ENCODE results near the gene PCDHGA4.
A peak's percentile ranks its signal among the peaks of the same experiment; 100 is the strongest.
"Not testable (repeated sequence)": the region's sequence is repeated elsewhere in the genome, so short reads cannot be mapped to it uniquely, and the experiment has no call there.

The PCDHGA4 gene

GRCh38 chr5:141349917-141350619 lies 4.8 kb upstream of the PCDHGA4 start, which contains the start of gene PCDHGB1:
PCDHGB1 (plus strand) TSS chr5:141350099; CDS start chr5:141350261, 162 bp downstream.
- peak; percentile 24 to 41 for DNase-seq

- DNase-seq: no peak
Measured at GRCh38 chr5:141351591-141351990, 3.2 kb upstream of the PCDHGA4 start.

GRCh38 chr5:141355641-141356040 lies 820 bp downstream of the PCDHGA4 start:
- DNase-seq: no peak

GRCh38 chr5:141356133-141356532 lies 1.3 kb downstream of the PCDHGA4 start:
- no peak for DNase-seq

- no peak for DNase-seq
Measured at GRCh38 chr5:141356950-141357349, 2.1 kb downstream of the PCDHGA4 start.

- DNase-seq: no peak
Measured at GRCh38 chr5:141359790-141360426, 5.1 kb downstream of the PCDHGA4 start, which contains the start of gene PCDHGB2. PCDHGB2 (plus strand) TSS chr5:141359994; CDS start chr5:141360136, 142 bp downstream.

- no peak for DNase-seq
Measured at GRCh38 chr5:141360685-141361084, 5.9 kb downstream of the PCDHGA4 start.

- no peak for DNase-seq
Measured at GRCh38 chr5:141362719-141363118, 7.9 kb downstream of the PCDHGA4 start.

GRCh38 chr5:141363952-141364660 lies 9.3 kb downstream of the PCDHGA4 start, which contains the start of gene PCDHGA5:
PCDHGA5 (plus strand) TSS chr5:141364162; CDS start chr5:141364331, 169 bp downstream.
- DNase-seq: no peak

- no peak for DNase-seq
Measured at GRCh38 chr5:141366016-141366896, 11.4 kb downstream of the PCDHGA4 start.

GRCh38 chr5:141369994-141370848 lies 15.4 kb downstream of the PCDHGA4 start, which contains the start of gene PCDHGB3:
PCDHGB3 (plus strand) TSS chr5:141370242; CDS start chr5:141370395, 153 bp downstream.
- peak; percentile 13 to 36 for DNase-seq

GRCh38 chr5:141371572-141372475 lies 17.0 kb downstream of the PCDHGA4 start:
- no peak for DNase-seq

- no peak for DNase-seq
Measured at GRCh38 chr5:141373673-141374317, 19.0 kb downstream of the PCDHGA4 start, which contains the start of gene PCDHGA6. PCDHGA6 (plus strand) TSS chr5:141373891; CDS start chr5:141374084, 193 bp downstream.

- DNase-seq: no peak
Measured at GRCh38 chr5:141374627-141375026, 19.8 kb downstream of the PCDHGA4 start.

GRCh38 chr5:141375444-141376155 lies 20.8 kb downstream of the PCDHGA4 start:
- not testable (repeated sequence) for DNase-seq

- no peak for DNase-seq
Measured at GRCh38 chr5:141382469-141383294, 27.9 kb downstream of the PCDHGA4 start, which contains the start of gene PCDHGA7. PCDHGA7 (plus strand) TSS chr5:141382742; CDS start chr5:141382900, 158 bp downstream.

GRCh38 chr5:141383345-141383744 lies 28.5 kb downstream of the PCDHGA4 start:
- no peak for DNase-seq

Measured in activated CD4-positive, alpha-beta T cell treated with anti-CD3 and anti-CD28 coated beads, Interleukin-2, amount 50 U/mL, for 48 hours (primary cell).